Stomach (tissue), 9 donors: ENCODE results near the gene ZBTB46. TPM values are rescaled to one million over a fixed set of nuclear protein-coding genes. Genes with fewer than 3 reads are reported as not detected.

Source experiments
- DNase-seq, 2 donors: peaks; one replicate each; pipeline versions ENCODE4 v3.0.0 to v3.0.0-alpha.2; 2013 to 2019
- H3K27ac ChIP-seq, 5 donors: fragments of 200-600 bp in 4 of 5; sonication (generic) in 4 of 5; one replicate each; pipeline ENCODE4 v1.5.1; 2013 to 2019; ENCODE audit warnings: mild to moderate bottlenecking in 1 of 5, moderate library complexity in 1 of 5
- H3K27me3 ChIP-seq, 3 donors: fragments of 200-600 bp; sonication (generic); one replicate each; pipeline ENCODE4 v1.5.1; 2017 to 2019; ENCODE audit warnings: mixed run types in 1 of 3
- H3K36me3 ChIP-seq, 4 donors: fragments of 200-600 bp; sonication (generic); 1 replicate in 3 of 4; 2 replicates in 1 of 4; pipeline ENCODE4 v1.5.1; 2016 to 2019
- H3K4me1 ChIP-seq, 4 donors: fragments of 200-600 bp; sonication (generic); one replicate each; pipeline ENCODE4 v1.5.1; 2016 to 2019
- H3K4me3 ChIP-seq, 4 donors: fragments of 200-600 bp; sonication (generic) in 3 of 4; one replicate each; pipeline ENCODE4 v1.5.1; 2016 to 2019; ENCODE audit warnings: mild to moderate bottlenecking in 1 of 4
- H3K9me3 ChIP-seq, 4 donors: fragments of 200-600 bp; sonication (generic); one replicate each; pipeline ENCODE4 v1.5.1; 2016 to 2019
- EP300 ChIP-seq: sonication (generic); formaldehyde crosslinking; IDR thresholded peaks from one replicate; pipeline ENCODE4 v1.6.1; 2017; ENCODE audit warnings: antibody characterized with exemption
- POLR2A ChIP-seq, 4 donors: fragments of 450-650 bp; IDR thresholded peaks; one replicate each; pipeline ENCODE4 v1.6.1; 2016; ENCODE audit warnings: antibody characterized with exemption in 4 of 4, control low read depth in 2 of 4, mild to moderate bottlenecking in 1 of 4, moderate library complexity in 1 of 4
- POLR2AphosphoS5 ChIP-seq, 3 donors: sonication (generic); formaldehyde crosslinking; IDR thresholded peaks; one replicate each; pipeline ENCODE4 v1.6.1; 2016; ENCODE audit warnings: antibody characterized with exemption in 3 of 3
- WGBS, 5 donors: extraction: QIAGEN DNeasy Blood & Tissue Kit in 3 of 5; methylation state at CpG; one replicate each; pipeline versions ENCODE4 v1.1.5 to v1.1.7; 2013 to 2018; 5-methylcytosine and 5-hydroxymethylcytosine counted together
- intact Hi-C: fragments of 100-400 bp; cut with DNase I; formaldehyde crosslinking; loops from one replicate; pipeline ENCODE4 v1.15.1; 2023; ENCODE audit warnings: low total_unique reads
- polyA plus RNA-seq, 3 donors: library from polyadenylated mRNA; stranded (reverse); fragments of 200-250 nt; gene quantifications; one replicate each; pipeline ENCODE4 v1.2.3, GENCODE V29; 2013
- total RNA-seq, 5 donors: library from RNA; depleted of rRNA; stranded (reverse); fragments of >200 nt; gene quantifications; one replicate each; pipeline versions ENCODE4 v1.1.0 to v1.2.3, GENCODE V29; 2014 to 2016
- TF ChIP-seq, protein P1 (sequence below), 7 experiments: fragments of 450-650 bp in 4 of 7; fragments of 200-600 bp in 3 of 7; sonication (generic) in 3 of 7; IDR thresholded peaks; one replicate each; pipeline ENCODE4 v1.5.1; 2016 to 2019; ENCODE audit warnings: antibody characterized with exemption in 7 of 7, control low read depth in 2 of 7, mild to moderate bottlenecking in 1 of 7
- donor health status: healthy with polysubstance abuse.
- donor health status: Bipolar disorder and iron deficiency.
- donor health status: healthy.

Gene ZBTB46
- total and polyA plus RNA-seq, 8 donors: 0.58 to 13.4 (median 2.5) TPM

DNA sequence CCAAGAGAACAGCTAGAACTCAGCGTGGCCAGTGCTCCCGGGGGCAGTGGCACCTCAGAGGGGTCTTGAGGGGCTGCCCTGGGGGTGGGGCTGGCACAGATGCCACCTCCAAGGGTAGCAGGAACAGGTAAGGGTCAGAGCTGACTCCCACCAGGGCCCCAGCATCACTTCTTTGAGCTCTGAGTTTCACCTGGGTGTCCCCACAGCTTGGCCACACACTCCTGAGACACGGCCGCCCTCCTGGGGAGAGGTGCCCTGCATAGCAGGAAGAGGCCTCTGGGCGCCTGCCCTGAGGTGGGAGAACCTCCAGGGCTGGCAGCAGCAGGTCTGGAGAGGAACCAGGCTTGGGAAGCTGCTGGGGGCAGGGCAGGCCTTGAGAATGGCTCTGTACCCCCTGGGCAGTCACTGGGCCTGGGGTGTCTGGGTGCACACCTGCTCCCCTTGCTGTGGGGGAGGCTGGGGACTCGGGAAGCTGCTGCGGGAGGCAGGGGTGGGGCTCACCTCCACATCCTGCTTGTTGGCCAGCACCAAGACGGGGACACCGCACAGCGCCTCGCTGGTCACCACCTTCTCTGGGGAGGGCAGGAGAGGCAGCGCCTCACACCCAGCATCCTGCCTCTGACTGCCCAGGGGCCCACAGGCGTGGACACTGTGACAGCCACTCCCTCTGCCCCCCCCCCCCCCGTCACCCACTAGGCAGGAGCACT lies 129.6 kb downstream of the ZBTB46 start:
- DNase-seq: no peak
- Histone ChIP-seq H3K4me1 (peaks cover 31 to 47% (median 40%) of the 10 kb centered on the region in 4 donors), H3K36me3 (peaks cover 21 to 56% (median 46%) of the 10 kb centered on the region in 4 donors), H3K27me3 (no peaks in the 10 kb centered on the region), H3K9me3 (no peaks in the 10 kb centered on the region), H3K4me3 (no peak overlapping the region), H3K27ac (peak overlapping the region in 1 of 5 donors; percentile 3)
- TF ChIP-seq, protein P1, sequence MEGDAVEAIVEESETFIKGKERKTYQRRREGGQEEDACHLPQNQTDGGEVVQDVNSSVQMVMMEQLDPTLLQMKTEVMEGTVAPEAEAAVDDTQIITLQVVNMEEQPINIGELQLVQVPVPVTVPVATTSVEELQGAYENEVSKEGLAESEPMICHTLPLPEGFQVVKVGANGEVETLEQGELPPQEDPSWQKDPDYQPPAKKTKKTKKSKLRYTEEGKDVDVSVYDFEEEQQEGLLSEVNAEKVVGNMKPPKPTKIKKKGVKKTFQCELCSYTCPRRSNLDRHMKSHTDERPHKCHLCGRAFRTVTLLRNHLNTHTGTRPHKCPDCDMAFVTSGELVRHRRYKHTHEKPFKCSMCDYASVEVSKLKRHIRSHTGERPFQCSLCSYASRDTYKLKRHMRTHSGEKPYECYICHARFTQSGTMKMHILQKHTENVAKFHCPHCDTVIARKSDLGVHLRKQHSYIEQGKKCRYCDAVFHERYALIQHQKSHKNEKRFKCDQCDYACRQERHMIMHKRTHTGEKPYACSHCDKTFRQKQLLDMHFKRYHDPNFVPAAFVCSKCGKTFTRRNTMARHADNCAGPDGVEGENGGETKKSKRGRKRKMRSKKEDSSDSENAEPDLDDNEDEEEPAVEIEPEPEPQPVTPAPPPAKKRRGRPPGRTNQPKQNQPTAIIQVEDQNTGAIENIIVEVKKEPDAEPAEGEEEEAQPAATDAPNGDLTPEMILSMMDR (IDR thresholded peaks at IDR 0.05): no peak
- no peak for TF ChIP-seq POLR2AphosphoS5 (IDR thresholded peaks at IDR 0.05)
- TF ChIP-seq POLR2A (IDR thresholded peaks at IDR 0.05): no peak
- no peak for TF ChIP-seq EP300
- 73 to 80% (median 76%) methylated on average over 5 to 14 of the region's 14 CpGs for WGBS, 5 donors
- intact Hi-C loops: no loop called here

DNA sequence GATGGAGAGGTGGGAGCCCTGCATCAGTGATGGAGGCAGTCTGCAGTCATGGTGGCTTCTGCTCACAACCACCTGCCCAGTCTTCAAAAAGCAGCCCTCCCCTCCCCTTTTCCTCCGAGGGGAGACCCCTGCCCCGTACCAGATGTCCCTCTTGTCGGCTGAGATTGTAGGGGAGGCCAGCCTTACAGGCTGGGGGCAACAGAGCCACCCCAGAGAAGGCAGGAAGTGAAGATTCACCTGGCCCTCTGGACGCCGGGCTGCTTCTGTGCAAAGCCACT lies 130.1 kb downstream of the ZBTB46 start:
- intact Hi-C loops: no loop called here
- Histone ChIP-seq H3K9me3 (no peaks in the 10 kb centered on the region), H3K27ac (peak overlapping the region in 1 of 5 donors; percentile 3), H3K27me3 (no peaks in the 10 kb centered on the region), H3K4me3 (no peak overlapping the region), H3K36me3 (peaks cover 16 to 51% (median 42%) of the 10 kb centered on the region in 4 donors), H3K4me1 (peaks cover 30 to 47% (median 40%) of the 10 kb centered on the region in 4 donors)
- TF ChIP-seq POLR2A (IDR thresholded peaks at IDR 0.05) (no peak), POLR2AphosphoS5 (IDR thresholded peaks at IDR 0.05) (no peak), EP300 (no peak)
- TF ChIP-seq, protein P1 (IDR thresholded peaks at IDR 0.05): no peak
- 67 to 91% (median 86%) methylated on average over 4 to 5 of the region's 5 CpGs for WGBS, 5 donors
- DNase-seq: no peak

- no peak for DNase-seq
- Histone ChIP-seq H3K4me3 (no peak overlapping the region), H3K27me3 (no peaks in the 10 kb centered on the region), H3K9me3 (no peaks in the 10 kb centered on the region), H3K4me1 (peaks cover 30 to 47% (median 44%) of the 10 kb centered on the region in 4 donors), H3K36me3 (peaks cover 13 to 46% (median 40%) of the 10 kb centered on the region in 4 donors), H3K27ac (peak overlapping the region in 4 of 5 donors; percentile 38 to 83 (median 68))
- intact Hi-C loops: no loop called here
- 87 to 92% (median 89%) methylated on average over 31 to 43 of the region's 43 CpGs for WGBS, 5 donors
- TF ChIP-seq POLR2AphosphoS5 (IDR thresholded peaks at IDR 0.05) (peak in 1 of 3 donors; percentile 4), POLR2A (IDR thresholded peaks at IDR 0.05) (no peak)
Measured at GRCh38 chr20:63700199-63701050, 130.6 kb downstream of the ZBTB46 start.

DNA sequence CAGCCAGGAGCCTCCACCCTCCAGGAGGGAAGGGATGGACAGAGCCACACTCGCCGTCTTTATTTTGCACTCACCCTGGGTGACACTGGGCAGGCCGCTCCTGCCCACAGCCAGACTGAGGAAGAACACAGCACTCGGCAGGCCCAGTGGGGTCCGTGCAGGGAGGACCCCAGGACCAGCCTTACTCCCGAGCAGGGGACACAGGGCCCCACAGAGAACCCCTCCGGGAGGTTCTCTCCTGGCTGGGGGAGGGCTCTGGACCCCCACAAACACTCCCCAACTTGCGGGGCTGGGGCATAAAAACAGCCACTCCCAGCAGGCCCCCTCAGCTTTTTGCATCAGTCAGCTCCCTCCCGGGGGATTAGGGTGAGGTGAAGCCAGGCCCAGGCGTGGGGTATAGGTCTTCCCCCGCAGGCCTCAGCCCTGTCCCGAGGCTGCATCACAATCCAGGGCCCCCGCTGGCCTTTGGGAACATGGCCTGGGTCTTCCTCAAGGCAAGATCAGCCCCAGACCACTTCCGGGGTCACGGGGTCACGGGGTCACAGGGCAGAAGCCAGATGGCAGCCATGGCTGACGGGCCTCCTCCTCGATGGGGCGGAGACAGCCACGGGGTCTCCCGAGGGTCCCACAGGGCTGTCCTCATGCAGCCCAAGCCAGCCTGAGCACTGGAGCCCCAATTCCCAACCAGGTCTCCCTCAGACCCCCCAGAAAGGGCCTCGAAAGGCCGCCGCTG lies 131.4 kb downstream of the ZBTB46 start:
- Histone ChIP-seq H3K27ac (peak overlapping the region; percentile 38 to 83 (median 57)), H3K4me1 (peaks cover 30 to 47% (median 44%) of the 10 kb centered on the region in 4 donors), H3K4me3 (peak overlapping the region in 1 of 4 donors; percentile 42), H3K27me3 (no peaks in the 10 kb centered on the region), H3K9me3 (no peaks in the 10 kb centered on the region), H3K36me3 (peaks cover 13 to 46% (median 40%) of the 10 kb centered on the region in 4 donors)
- no peak for DNase-seq
- 73 to 83% (median 80%) methylated on average over 14 to 24 of the region's 24 CpGs for WGBS, 5 donors
- TF ChIP-seq POLR2A (IDR thresholded peaks at IDR 0.05): no peak
- TF ChIP-seq EP300: no peak
- TF ChIP-seq POLR2AphosphoS5 (IDR thresholded peaks at IDR 0.05): no peak
- TF ChIP-seq, protein P1 (IDR thresholded peaks at IDR 0.05): no peak
- intact Hi-C loops: no loop called here
